ENCODE measurements around the gene CACNA1H. TPM values are rescaled to one million over a fixed set of nuclear protein-coding genes. Genes with fewer than 3 reads are reported as not detected.

The CACNA1H gene
- total RNA-seq, 1 experiment from 2014 or later = 24.3 TPM

- RAD21 ChIA-PET (ENCODE audit: low non-redundant PET in 1 of 2, low total read pairs in 2 of 2, uncharacterized antibody in 2 of 2, unreplicated experiment in 2 of 2) = no interaction called here
- Histone ChIP-seq H3K79me2 (ENCODE audit: insufficient read depth, low read length) (no peaks in the 10 kb centered on the region), H3K4me3 (replicated peaks in 1 of 2; ENCODE audit: low read depth in 1 of 2, low read length in 2 of 2) (no peak overlapping the region), H3K27ac (ENCODE audit: low read depth, low read length) (no peak overlapping the region), H3K27me3 (ENCODE audit: insufficient read depth, low read length) (no peaks in the 10 kb centered on the region), H3K4me2 (ENCODE audit: low read length) (no peak overlapping the region), H3K36me3 (ENCODE audit: control insufficient read depth in 1 of 2, insufficient read depth in 2 of 2, low read length in 2 of 2) (no peaks in the 10 kb centered on the region), H3K9ac (ENCODE audit: low read length) (no peak overlapping the region), H3K4me1 (ENCODE audit: control insufficient read depth in 1 of 2, insufficient read depth in 2 of 2, low read length in 2 of 2) (no peaks in the 10 kb centered on the region), H3K9me3 (ENCODE audit: control insufficient read depth in 1 of 2, insufficient read depth in 1 of 2, low read depth in 1 of 2, low read length in 2 of 2) (no peaks in the 10 kb centered on the region), H3K9me2 (ENCODE audit: insufficient read depth) (no peaks in the 10 kb centered on the region), H2AFZ (ENCODE audit: low read depth, low read length, poor library complexity, severe bottlenecking) (no peak overlapping the region), H4K20me1 (ENCODE audit: insufficient read depth) (no peaks in the 10 kb centered on the region)
- no peak for TF ChIP-seq TCF7L2 (IDR thresholded peaks at IDR 0.05; ENCODE audit: borderline replicate concordance, extremely low read depth, insufficient read depth, insufficient read length)
- TF ChIP-seq CBX3 (IDR thresholded peaks at IDR 0.05; ENCODE audit: low read depth) = no peak
- no peak for TF ChIP-seq POLR2A (IDR thresholded peaks at IDR 0.05; ENCODE audit: borderline replicate concordance, extremely low read depth, insufficient read depth, insufficient read length)
- no peak for TF ChIP-seq YY1 (IDR thresholded peaks at IDR 0.05; ENCODE audit: extremely low read depth, insufficient replicate concordance, low read depth, low read length)
- no peak for TF ChIP-seq JUND (IDR thresholded peaks at IDR 0.05)
- no peak for TF ChIP-seq FOSL1 (IDR thresholded peaks at IDR 0.05; ENCODE audit: low read depth)
- no peak for TF ChIP-seq CEBPB (IDR thresholded peaks at IDR 0.05; ENCODE audit: low read depth)
- TF ChIP-seq MAX (IDR thresholded peaks at IDR 0.05) = no peak
- TF ChIP-seq ATF3 (IDR thresholded peaks at IDR 0.05) = no peak
- TF ChIP-seq SRF (IDR thresholded peaks at IDR 0.05; ENCODE audit: low read depth) = no peak
- TF ChIP-seq EZH2phosphoT487 (IDR thresholded peaks at IDR 0.05; ENCODE audit: borderline replicate concordance) = no peak
- TF ChIP-seq EZH2 (IDR thresholded peaks at IDR 0.05) = no peak
- TF ChIP-seq RAD21 (IDR thresholded peaks at IDR 0.05; ENCODE audit: low read depth) = no peak
- no peak for TF ChIP-seq SIN3A (IDR thresholded peaks at IDR 0.05; ENCODE audit: low read depth)
- TF ChIP-seq ZBTB33 (IDR thresholded peaks at IDR 0.05; ENCODE audit: extremely low read depth, insufficient replicate concordance, low read length) = no peak
- no peak for TF ChIP-seq ZNF274 (IDR thresholded peaks at IDR 0.05; ENCODE audit: low read depth, low read length)
- no peak for TF ChIP-seq SP1 (IDR thresholded peaks at IDR 0.05; ENCODE audit: low read depth)
- TF ChIP-seq ELF1 (IDR thresholded peaks at IDR 0.05; ENCODE audit: borderline replicate concordance, low read depth) = no peak
- TF ChIP-seq CTCF (IDR thresholded peaks at IDR 0.05 in 2 of 3, conservative IDR thresholded peaks at IDR 0.05 in 1 of 3; ENCODE audit: borderline replicate concordance in 1 of 3, insufficient read depth in 1 of 3, low read depth in 2 of 3, low read length in 2 of 3) = no peak
- DNase-seq (ENCODE audit: low read depth, low spot score) (no peak), ATAC-seq (no peak)
- no TSS peak for BruUV-seq (replicated peaks)
- POLR2A ChIA-PET = no interaction called here
- CTCF ChIA-PET = no interaction called here
- intact Hi-C loops (cut with micrococcal nuclease) = no loop called here
Measured at GRCh38 chr16:1119129-1119528, 33.8 kb upstream of the CACNA1H start.
